ENCODE data around the gene B3GAT2.

The B3GAT2 gene

DNA sequence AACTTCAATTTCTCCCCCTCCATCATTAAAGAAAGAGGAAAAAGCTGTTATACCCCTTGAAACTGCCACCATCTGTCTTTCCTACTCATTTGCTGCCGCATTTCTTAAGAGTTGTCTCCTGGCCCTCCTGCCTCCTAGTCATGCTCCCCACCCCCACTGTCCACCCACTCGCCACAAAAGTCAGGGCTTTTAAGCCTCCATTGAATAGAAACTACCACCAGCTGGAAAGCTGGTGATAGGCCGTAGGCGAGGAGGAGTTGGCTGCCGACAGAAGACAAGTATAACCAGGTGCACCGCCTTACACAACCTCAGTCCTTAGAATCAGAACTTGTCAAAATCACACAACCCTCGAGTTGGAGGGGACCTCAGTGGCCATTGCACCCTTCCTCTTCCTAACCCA lies 67.6 kb downstream of the B3GAT2 start:
- no peak for DNase-seq

GRCh38 chr6:70886661-70887060 lies 70.2 kb downstream of the B3GAT2 start:
- DNase-seq = no peak

GRCh38 chr6:70886071-70886470 lies 70.8 kb downstream of the B3GAT2 start:
- DNase-seq = no peak

- peak; percentile 15 for DNase-seq
Measured at GRCh38 chr6:70884074-70884983, 72.5 kb downstream of the B3GAT2 start.

- no peak for DNase-seq
Measured at GRCh38 chr6:70879496-70879895, 77.4 kb downstream of the B3GAT2 start.

DNA sequence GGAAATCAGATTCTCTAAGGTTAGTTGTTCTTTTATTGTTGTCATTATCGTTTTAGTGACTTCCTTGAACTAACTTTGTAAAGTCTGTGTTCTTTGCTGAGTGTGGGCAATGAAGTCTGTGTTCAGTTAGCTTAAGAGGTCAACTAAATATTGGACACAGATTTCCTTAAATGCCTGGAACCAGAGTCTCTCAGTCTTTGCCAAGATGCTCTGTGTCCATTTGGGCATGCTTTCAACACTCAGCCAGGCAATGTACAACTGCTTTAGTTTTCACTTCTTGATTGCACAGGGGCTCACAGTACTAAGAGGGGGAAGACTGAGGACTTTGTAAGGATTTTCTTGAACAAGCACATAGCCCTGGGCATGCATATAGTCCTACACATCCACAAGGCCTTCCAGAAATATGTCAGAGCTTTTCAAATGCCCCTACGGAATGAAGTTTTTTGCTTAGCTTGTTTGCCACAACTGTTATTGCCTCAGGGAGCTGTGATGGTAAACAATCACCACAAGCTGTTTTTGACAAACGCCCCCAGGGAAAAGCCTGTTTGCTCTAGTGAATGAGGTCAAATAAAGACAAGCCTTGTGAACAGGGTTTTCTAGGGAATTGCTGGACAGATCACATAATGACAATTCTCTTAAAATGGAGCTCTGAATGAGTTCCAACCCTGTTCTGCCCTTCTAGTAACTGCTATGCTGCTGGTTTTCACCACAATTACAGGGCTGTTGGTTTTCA lies 82.5 kb downstream of the B3GAT2 start:
- DNase-seq = no peak

- no peak for DNase-seq
Measured at GRCh38 chr6:70872469-70872868, 84.4 kb downstream of the B3GAT2 start.

GRCh38 chr6:70864401-70864800 lies 92.5 kb downstream of the B3GAT2 start:
- DNase-seq = no peak

DNA sequence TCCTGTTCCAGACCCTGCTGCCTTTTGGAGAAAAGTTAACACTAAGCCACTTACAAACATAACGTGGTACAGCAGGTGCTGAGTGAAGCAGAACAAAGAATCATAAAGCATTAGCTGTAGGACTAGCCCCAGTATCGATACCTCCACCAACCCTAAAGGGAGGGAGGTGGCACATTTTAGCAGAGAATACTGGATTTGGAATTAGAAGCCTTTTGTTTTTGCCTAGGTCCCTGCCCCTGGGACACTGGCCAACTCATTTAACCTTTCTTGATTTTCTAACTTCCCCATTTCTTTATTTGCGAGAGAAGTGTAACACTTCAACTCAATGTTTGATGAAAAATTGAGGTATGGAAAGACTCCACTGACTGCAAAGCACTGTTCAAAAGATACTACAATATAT lies 93.5 kb downstream of the B3GAT2 start:
- DNase-seq = no peak

- no peak for DNase-seq
Measured at GRCh38 chr6:70860920-70861319, 95.9 kb downstream of the B3GAT2 start.

DNA sequence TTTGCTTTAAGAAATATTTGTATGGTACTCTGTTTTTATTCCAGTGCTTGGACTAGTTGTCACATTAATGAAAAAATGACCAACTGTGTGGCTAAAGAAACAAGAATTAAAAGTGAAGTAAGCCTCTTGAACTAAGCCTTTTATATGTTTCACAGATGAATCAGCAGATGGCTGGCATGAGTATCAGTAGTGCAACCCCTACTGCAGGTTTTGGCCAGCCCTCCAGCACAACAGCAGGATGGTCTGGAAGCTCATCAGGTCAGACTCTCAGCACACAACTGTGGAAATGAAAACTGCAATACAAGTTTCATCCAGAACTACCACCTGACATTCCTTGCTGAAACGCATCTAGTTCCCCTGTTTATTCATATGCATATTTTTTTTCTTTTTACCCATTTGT lies 96.8 kb downstream of the B3GAT2 start:
- DNase-seq = no peak

GRCh38 chr6:70857387-70858077 lies 99.3 kb downstream of the B3GAT2 start:
- no peak for DNase-seq

DNA sequence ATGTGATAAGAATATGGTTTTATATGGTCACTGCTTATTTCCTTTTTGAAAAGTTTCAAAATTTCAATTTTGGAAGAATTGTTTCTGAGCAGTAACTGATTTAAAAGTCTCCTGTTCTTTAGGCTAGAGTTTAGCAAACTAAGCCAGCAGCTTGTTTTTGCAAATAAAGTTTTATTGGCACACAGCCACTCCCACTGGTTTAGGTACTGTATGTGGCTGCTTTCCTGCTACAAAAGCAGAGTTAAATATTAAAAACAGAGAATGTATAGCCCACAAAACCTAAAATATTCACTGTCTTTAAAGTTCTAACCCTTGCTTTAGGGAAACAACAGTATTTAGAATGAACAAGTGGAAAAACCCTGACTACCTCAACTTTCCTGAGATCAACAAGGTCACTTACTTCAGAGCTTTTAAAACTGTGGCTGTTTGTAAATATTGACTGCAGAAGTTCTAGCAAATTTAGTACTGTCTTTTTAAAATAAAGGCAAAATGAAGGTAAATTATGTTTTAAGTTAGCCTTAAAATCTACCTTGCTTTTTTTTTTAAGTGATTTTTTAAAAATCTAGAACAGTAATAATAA lies 104.1 kb downstream of the B3GAT2 start:
- no peak for DNase-seq

DNA sequence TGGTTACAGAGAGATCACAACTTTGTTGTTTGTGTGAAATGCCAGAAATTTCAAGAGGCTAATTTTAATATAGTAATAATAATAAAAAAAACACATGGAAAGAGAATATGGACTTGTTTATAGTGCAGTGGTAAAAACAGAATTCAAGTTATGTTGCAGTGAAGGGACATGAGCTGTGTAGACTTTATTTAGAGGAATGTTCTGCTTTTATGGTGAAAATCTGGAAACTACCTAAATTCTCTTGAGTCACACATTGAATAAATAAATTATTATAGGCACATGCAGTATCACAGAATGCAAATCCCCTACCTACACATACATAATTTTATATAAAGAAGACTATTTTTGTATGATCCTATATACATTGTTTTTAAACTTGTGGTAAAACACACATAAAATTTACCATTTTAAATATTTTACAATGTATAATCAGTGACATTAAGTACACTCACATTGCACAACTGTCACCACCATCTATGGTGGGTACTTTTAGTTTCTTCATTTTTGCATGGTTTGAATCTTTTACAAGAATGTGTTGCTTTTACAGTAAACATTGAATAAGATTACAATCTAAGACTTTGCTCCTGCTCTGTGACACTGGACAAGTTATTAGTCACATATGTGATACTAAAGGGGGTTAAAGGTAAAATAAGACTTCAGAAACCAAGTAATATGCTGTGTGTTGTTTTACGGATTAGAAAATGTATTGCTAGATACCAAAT lies 107.4 kb downstream of the B3GAT2 start:
- DNase-seq = no peak

DNA sequence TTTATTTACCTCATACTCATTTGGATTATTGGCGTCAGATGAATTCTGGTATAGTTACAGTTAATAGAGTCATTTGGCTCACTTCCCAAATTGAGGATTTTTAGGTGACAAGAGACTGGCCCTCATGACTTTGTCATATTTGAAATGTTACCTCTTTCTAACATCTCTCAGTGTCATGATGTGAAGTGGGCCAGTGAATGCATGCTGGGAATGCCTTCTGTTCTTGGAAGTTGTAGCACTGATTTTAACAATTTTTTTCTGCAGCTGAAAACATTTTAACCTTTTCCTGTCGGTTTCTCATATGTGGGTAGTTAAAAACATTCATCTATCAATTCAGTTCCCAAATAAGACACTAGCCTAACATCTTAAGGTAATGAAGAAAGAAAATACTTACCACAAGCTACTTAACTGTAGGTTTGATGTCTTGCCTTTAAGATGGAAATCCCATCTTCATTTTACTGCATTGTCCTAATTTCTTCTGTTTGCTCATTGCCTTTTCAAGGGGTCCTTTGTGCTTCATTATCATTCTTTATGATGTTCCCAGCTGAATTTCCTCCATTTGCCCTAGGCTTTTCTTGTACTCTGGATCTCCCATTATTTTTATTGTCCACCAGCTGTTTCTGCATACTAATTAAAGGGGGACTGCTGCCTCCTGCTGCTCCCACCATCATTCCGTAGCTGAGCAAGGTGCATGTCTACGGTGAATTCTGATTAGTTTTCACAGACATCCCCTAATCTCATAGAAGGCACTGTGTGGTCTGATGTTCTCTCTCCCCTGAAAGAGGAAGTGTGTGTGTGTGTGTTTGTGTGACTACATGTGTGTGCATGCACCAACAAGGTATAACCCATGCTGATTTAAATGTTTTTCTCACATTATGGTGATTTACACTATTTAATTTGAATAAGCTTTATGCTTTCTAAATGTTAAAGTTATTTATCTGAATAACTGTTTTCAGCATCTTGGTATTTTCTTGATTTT lies 109.5 kb downstream of the B3GAT2 start:
- no peak for DNase-seq

- DNase-seq = no peak
Measured at GRCh38 chr6:70846207-70846835, 110.5 kb downstream of the B3GAT2 start.

DNA sequence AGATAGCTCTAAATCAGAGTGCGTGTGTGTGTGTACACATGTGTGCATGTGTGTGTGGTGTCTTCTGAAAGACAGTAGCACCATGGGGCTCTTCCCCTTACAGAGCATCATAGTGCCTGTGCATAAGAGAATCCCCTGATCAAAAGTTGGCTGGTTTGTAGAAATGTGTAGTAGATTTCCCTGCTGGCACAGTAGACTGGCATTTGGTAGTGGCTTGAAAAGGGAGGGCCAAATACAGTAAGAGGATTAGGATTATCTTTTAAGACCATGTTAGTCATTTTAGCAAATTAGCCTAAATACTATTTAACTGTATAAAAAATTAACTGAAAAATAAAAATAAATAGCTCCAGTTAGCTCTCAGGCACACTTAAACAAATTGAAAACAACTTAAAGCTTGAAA lies 112.6 kb downstream of the B3GAT2 start:
- no peak for DNase-seq

DNA sequence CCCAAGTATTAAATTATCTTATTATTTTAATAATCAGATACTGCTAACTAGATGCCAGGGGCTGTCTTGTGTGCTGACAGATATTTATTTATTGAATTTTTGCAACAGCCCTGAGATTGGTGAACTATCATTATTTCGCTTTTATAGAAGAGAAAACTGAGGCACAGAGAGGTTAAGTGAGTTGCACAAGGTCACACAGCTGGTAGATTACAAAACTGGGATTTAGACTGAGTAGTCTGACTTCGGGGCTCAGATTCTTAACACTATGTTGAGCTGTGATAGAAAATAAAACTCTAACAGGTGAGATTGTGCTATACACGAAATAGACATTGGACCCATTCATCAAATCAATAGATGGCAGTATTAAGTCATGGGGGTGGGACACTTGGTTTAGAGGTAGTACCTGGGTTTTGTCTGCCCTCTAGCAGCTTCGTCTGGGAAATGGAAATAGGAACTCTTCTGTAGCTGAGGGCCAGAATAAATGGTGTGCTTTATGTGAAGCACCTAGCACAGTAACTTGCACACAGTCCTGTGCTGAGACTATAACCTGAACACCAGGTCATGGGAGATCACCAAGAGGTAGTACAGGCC lies 113.4 kb downstream of the B3GAT2 start:
- no peak for DNase-seq

DNA sequence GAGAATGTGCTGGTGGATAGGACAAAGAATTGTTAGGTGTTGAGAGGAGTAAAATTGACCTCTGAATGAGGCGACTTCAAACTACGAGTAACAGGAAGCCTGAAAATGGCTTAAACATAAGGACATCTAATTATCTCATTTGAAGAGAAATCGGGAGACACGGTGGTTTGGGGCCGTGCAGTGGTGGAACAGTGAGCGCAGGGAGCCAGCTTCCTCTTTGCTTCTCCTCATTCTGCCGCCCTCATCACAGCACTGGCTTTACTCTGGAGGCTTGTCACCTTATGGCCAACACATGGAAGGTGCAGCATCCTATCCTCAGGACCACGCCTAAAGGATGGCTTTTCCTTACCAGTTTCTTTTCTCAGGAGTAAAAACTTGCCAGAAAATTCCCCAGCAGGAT lies 114.3 kb downstream of the B3GAT2 start:
- no peak for DNase-seq

DNA sequence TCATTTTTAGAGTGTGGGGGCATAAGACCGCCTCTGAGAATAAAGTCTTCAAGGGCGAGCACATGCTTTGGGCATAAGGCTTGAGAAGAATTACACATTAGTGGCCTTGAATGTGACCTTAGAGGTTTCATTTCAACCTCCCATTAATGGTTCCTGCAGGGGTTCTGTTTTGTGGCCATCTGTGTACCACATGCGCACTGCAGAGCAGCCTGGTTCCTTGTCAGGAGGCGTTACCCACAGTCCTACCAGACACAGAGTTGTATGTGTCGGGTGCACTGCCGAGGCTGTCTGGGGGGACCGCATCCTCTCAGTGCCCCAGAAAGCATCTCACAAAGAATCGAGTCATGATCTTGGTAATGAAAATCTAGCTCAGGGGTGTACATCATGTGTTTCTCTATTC lies 115.7 kb downstream of the B3GAT2 start:
- no peak for DNase-seq

Measured in activated effector memory CD4-positive, alpha-beta T cell treated with Interleukin-2 at 50 U/mL for 16 hours (primary cell).